Neural progenitor cell (in vitro differentiated cells): ENCODE measurements around the gene GIT1. TPM values are rescaled to one million over a fixed set of nuclear protein-coding genes. Genes with fewer than 3 reads are reported as not detected.

Experiments
- DNase-seq: peaks from one replicate; pipeline ENCODE4 v3.0.0-alpha.2; 2016; ENCODE audit warnings: low spot score
- H2AFZ ChIP-seq: fragments of 200-600 bp; sonication (generic); replicated peaks from 2 replicates; pipeline ENCODE4 v1.6.1; 2016; ENCODE audit warnings: antibody characterized with exemption
- H3F3A ChIP-seq: fragments of 200-600 bp; sonication (generic); 2 replicates; pipeline ENCODE4 v1.6.1; 2016; ENCODE audit warnings: antibody characterized with exemption, low read depth
- H3K27ac ChIP-seq: fragments of 200-600 bp; sonication (generic); 2 replicates; pipeline ENCODE4 v1.5.1; 2016; ENCODE audit warnings: mild to moderate bottlenecking
- H3K27me3 ChIP-seq: fragments of 200-600 bp; sonication (generic); 2 replicates; pipeline ENCODE4 v1.6.1; 2016; ENCODE audit warnings: mild to moderate bottlenecking, moderate library complexity
- H3K36me3 ChIP-seq: fragments of 200-600 bp; sonication (generic); 2 replicates; pipeline ENCODE4 v1.5.1; 2016
- H3K4me1 ChIP-seq: fragments of 200-600 bp; sonication (generic); 2 replicates; pipeline ENCODE4 v1.6.1; 2016; ENCODE audit warnings: mixed run types
- H3K4me2 ChIP-seq: fragments of 200-600 bp; sonication (generic); 2 replicates; pipeline ENCODE4 v1.6.1; 2016
- H3K4me3 ChIP-seq: fragments of 200-600 bp; sonication (generic); 2 replicates; pipeline ENCODE4 v1.5.1; 2016
- H3K79me2 ChIP-seq: fragments of 200-600 bp; sonication (generic); 2 replicates; pipeline ENCODE4 v1.6.1; 2016; ENCODE audit warnings: low read depth
- H3K9ac ChIP-seq: fragments of 200-600 bp; sonication (generic); 2 replicates; pipeline ENCODE4 v1.6.1; 2016
- H3K9me3 ChIP-seq: fragments of 200-600 bp; sonication (generic); 2 replicates; pipeline ENCODE4 v1.5.1; 2016; ENCODE audit warnings: low read depth
- H4K20me1 ChIP-seq: fragments of 200-600 bp; sonication (generic); 2 replicates; pipeline ENCODE4 v1.6.1; 2016; ENCODE audit warnings: low read depth
- H3K27ac Mint-ChIP-seq: 3 replicates; pipeline ENCODE4 v1.8.0; 2021; ENCODE audit warnings: mixed read lengths
- H3K27me3 Mint-ChIP-seq: 2 replicates; pipeline ENCODE4 v1.8.0; 2022; ENCODE audit warnings: low read depth, mild to moderate bottlenecking, inconsistent platforms, moderate library complexity, mixed read lengths; ENCODE audit not compliant: insufficient read depth
- H3K36me3 Mint-ChIP-seq: 3 replicates; pipeline ENCODE4 v1.8.0; 2021; ENCODE audit warnings: mixed read lengths
- H3K4me1 Mint-ChIP-seq: 3 replicates; pipeline ENCODE4 v1.8.0; 2021; ENCODE audit warnings: mixed read lengths
- H3K4me3 Mint-ChIP-seq: 3 replicates; pipeline ENCODE4 v1.8.0; 2021; ENCODE audit warnings: mild to moderate bottlenecking, moderate library complexity, mixed read lengths
- H3K9me3 Mint-ChIP-seq: 3 replicates; pipeline ENCODE4 v1.8.0; 2020; ENCODE audit warnings: mixed read lengths
- CTCF ChIP-seq: fragments of 200-600 bp; sonication (generic); IDR thresholded peaks from 2 replicates; pipeline ENCODE4 v1.5.1; 2017; ENCODE audit warnings: antibody characterized with exemption, mild to moderate bottlenecking
- EZH2 ChIP-seq: fragments of 200-600 bp; sonication (generic); IDR thresholded peaks from 2 replicates; pipeline ENCODE4 v1.6.1; 2017; ENCODE audit warnings: antibody characterized with exemption, mild to moderate bottlenecking, moderate library complexity
- EZH2phosphoT487 ChIP-seq: fragments of 200-600 bp; sonication (generic); IDR thresholded peaks from 2 replicates; pipeline ENCODE4 v1.6.1; 2017; ENCODE audit warnings: antibody characterized with exemption
- total RNA-seq: library from RNA; depleted of rRNA; stranded (reverse); fragments of >200 nt; gene quantifications from 2 replicates; pipeline ENCODE4 v1.2.3, GENCODE V29; 2015; ENCODE audit warnings: low replicate concordance

GIT1 gene
- total RNA-seq, 1 donor from 2014 or later, result 17.6 TPM

DNA sequence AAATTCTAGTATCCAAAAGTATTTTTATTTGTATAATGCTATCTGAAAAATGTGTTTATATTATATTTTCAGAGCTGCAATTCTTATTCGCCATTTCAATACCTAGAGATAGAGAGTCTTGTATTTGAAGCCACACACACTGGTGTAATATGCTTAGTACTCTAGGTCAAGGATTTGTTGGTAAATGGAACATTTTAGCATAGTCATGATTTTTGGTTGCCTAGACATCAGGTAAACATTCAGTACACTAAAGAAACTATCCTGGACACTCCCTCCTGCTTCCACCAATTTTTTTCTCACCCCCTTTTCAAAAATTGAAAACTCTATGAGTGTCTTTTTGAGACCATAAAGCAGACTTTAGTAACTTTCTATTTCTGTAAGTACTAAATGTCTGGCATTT is 43.4 kb downstream of the GIT1 start:
- H3K27ac ChIP-seq, result no peak overlapping the region
- peaks cover 6% of the 10 kb centered on the region for H3K36me3 ChIP-seq
- no peak overlapping the region for H3K4me3 Mint-ChIP-seq
- H3K27ac Mint-ChIP-seq, result no peak overlapping the region
- H3K4me1 Mint-ChIP-seq, result peaks cover 9% of the 10 kb centered on the region
- peaks cover 11% of the 10 kb centered on the region for H4K20me1 ChIP-seq
- no peaks in the 10 kb centered on the region for H3K79me2 ChIP-seq
- H3K4me2 ChIP-seq, result no peak overlapping the region
- peaks cover 7% of the 10 kb centered on the region for H3F3A ChIP-seq
- no peak overlapping the region for H3K4me3 ChIP-seq
- no peaks in the 10 kb centered on the region for H3K27me3 Mint-ChIP-seq
- no peak for DNase-seq
- no peak overlapping the region for H3K9ac ChIP-seq
- no peaks in the 10 kb centered on the region for H3K4me1 ChIP-seq
- peaks cover 15% of the 10 kb centered on the region for H3K36me3 Mint-ChIP-seq
- H3K9me3 Mint-ChIP-seq, result no peaks in the 10 kb centered on the region
- no peaks in the 10 kb centered on the region for H3K27me3 ChIP-seq
- TF ChIP-seq EZH2 (no peak), EZH2phosphoT487 (no peak), CTCF (no peak)
- no peaks in the 10 kb centered on the region for H3K9me3 ChIP-seq
- no peak overlapping the region for H2AFZ ChIP-seq

DNA sequence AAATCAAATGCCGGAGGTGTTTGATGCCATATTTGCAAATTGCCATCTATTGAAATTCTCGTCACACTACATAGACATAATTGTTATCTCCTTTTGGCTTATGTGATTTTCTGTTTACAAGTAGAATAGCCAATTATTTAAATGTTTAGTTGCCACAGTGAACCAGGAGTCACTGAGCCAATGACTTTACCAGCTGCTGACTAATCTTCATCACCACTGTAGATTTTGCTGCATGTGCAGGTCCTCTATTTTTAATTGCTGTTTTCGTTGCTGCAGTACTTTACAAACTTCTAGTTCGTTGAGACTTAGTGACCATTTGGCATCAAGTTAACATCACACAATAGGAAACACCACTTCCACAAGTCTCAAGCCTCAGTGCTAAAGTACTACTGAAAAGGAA is 45.4 kb downstream of the GIT1 start:
- peaks cover 6% of the 10 kb centered on the region for H3K36me3 ChIP-seq
- H3K9ac ChIP-seq, result no peak overlapping the region
- no peak overlapping the region for H3K4me2 ChIP-seq
- DNase-seq, result no peak
- H3K27ac ChIP-seq, result no peak overlapping the region
- TF ChIP-seq CTCF, result no peak
- no peak for TF ChIP-seq EZH2
- TF ChIP-seq EZH2phosphoT487, result no peak
- no peaks in the 10 kb centered on the region for H3K9me3 Mint-ChIP-seq
- no peak overlapping the region for H3K4me3 ChIP-seq
- no peak overlapping the region for H2AFZ ChIP-seq
- H3K4me1 Mint-ChIP-seq, result peaks cover 7% of the 10 kb centered on the region
- H3K9me3 ChIP-seq, result no peaks in the 10 kb centered on the region
- no peaks in the 10 kb centered on the region for H3K27me3 Mint-ChIP-seq
- no peaks in the 10 kb centered on the region for H3K4me1 ChIP-seq
- no peaks in the 10 kb centered on the region for H3K27me3 ChIP-seq
- peaks cover 15% of the 10 kb centered on the region for H4K20me1 ChIP-seq
- H3K79me2 ChIP-seq, result no peaks in the 10 kb centered on the region
- H3K36me3 Mint-ChIP-seq, result peaks cover 20% of the 10 kb centered on the region
- no peak overlapping the region for H3K4me3 Mint-ChIP-seq
- H3F3A ChIP-seq, result peaks cover 4% of the 10 kb centered on the region
- H3K27ac Mint-ChIP-seq, result no peak overlapping the region

DNA sequence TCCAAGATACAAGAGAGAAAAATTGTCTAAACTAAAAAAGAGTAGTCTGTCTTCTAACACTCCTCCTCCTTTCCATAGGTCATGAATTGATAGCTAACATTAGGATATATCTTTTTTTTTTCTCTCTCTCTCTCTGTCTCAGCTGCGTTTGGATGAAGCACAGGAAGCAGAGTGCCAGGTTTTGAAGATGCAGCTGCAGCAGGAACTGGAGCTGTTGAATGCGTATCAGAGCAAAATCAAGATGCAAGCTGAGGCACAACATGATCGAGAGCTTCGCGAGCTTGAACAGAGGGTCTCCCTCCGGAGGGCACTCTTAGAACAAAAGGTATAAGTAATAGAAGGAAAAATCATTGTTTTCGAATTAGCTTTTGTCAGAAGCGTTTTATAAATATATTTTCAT is 55.5 kb downstream of the GIT1 start:
- DNase-seq, result no peak
- no peak overlapping the region for H3K4me2 ChIP-seq
- H3F3A ChIP-seq, result peaks cover 24% of the 10 kb centered on the region
- Mint-ChIP-seq H3K4me1 (no peaks in the 10 kb centered on the region), H3K27me3 (no peaks in the 10 kb centered on the region), H3K9me3 (no peaks in the 10 kb centered on the region), H3K36me3 (peaks cover 39% of the 10 kb centered on the region), H3K27ac (no peak overlapping the region), H3K4me3 (no peak overlapping the region)
- H3K27ac ChIP-seq, result no peak overlapping the region
- H3K36me3 ChIP-seq, result peaks cover 32% of the 10 kb centered on the region
- H3K9me3 ChIP-seq, result no peaks in the 10 kb centered on the region
- no peak overlapping the region for H3K4me3 ChIP-seq
- no peak overlapping the region for H2AFZ ChIP-seq
- no peak overlapping the region for H3K9ac ChIP-seq
- no peaks in the 10 kb centered on the region for H3K4me1 ChIP-seq
- H4K20me1 ChIP-seq, result no peaks in the 10 kb centered on the region
- TF ChIP-seq EZH2 (no peak), CTCF (no peak), EZH2phosphoT487 (no peak)
- H3K79me2 ChIP-seq, result no peaks in the 10 kb centered on the region
- H3K27me3 ChIP-seq, result no peaks in the 10 kb centered on the region

DNA sequence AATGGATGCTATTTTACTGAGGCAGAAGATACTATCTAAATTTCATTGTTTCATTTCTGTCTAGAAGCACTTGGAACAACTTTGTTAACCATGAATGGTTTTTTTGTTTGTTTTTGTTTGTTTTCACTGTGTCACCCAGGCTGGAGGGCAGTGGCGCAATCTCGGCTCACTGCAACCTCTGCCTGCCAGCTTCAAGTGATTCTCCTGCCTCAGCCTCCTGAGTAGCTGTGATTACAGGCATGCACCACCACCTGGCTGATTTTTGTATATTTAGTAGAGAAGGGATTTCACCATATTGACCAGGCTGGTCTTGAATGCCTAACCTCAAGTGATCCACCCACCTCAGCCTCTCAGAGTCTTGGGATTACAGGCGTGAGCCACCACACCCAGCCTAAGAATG is 63.1 kb downstream of the GIT1 start:
- Histone ChIP-seq H3K4me1 (no peaks in the 10 kb centered on the region), H3F3A (peaks cover 2% of the 10 kb centered on the region), H3K36me3 (peaks cover 2% of the 10 kb centered on the region), H2AFZ (no peak overlapping the region), H3K9ac (no peak overlapping the region), H4K20me1 (no peaks in the 10 kb centered on the region), H3K79me2 (no peaks in the 10 kb centered on the region), H3K4me3 (no peak overlapping the region), H3K4me2 (no peak overlapping the region), H3K27ac (no peak overlapping the region), H3K27me3 (no peaks in the 10 kb centered on the region), H3K9me3 (no peaks in the 10 kb centered on the region)
- DNase-seq, result no peak
- H3K9me3 Mint-ChIP-seq, result no peaks in the 10 kb centered on the region
- peaks cover 31% of the 10 kb centered on the region for H3K36me3 Mint-ChIP-seq
- no peaks in the 10 kb centered on the region for H3K4me1 Mint-ChIP-seq
- H3K4me3 Mint-ChIP-seq, result no peak overlapping the region
- no peaks in the 10 kb centered on the region for H3K27me3 Mint-ChIP-seq
- no peak overlapping the region for H3K27ac Mint-ChIP-seq
- TF ChIP-seq EZH2phosphoT487, result no peak
- no peak for TF ChIP-seq EZH2
